MCF 10A (cell line): ENCODE data around the gene TMEM130. TPM values are rescaled to one million over a fixed set of nuclear protein-coding genes. Genes with fewer than 3 reads are reported as not detected.

Source experiments
- BruUV-seq: library from RNA; stranded (reverse); fragments of 400-500 nt; replicated peaks from 2 replicates; lab custom pipeline; 2021; lab: Mats Ljungman, UMichigan
- CTCF ChIA-PET: fragments of 300-600 bp; sonication (Branson Sonifier 250); formaldehyde crosslinking; extraction: SDS; loops from one replicate; lab custom pipeline; 2021; ENCODE audit warnings: antibody characterized with exemption, inconsistent platforms; lab: Yijun Ruan, JAX
- POLR2A ChIA-PET: fragments of 300-600, 350-650 bp; sonication (Branson Sonifier 250); formaldehyde crosslinking; extraction: SDS; loops from one replicate; lab custom pipeline; 2020; ENCODE audit warnings: antibody characterized with exemption, inconsistent platforms; lab: Yijun Ruan, JAX
- DNase-seq: peaks from one replicate; pipeline ENCODE4 v3.0.0-alpha.2; 2018; ENCODE audit not compliant: unreplicated experiment
- H3K27ac Mint-ChIP-seq: one replicate; pipeline ENCODE4 v1.8.0; 2022; ENCODE audit warnings: mild to moderate bottlenecking, low read depth, mixed read lengths; ENCODE audit not compliant: unreplicated experiment
- H3K27me3 Mint-ChIP-seq: one replicate; pipeline ENCODE4 v1.8.0; 2022; ENCODE audit warnings: mixed read lengths; ENCODE audit not compliant: insufficient read depth, unreplicated experiment
- H3K36me3 Mint-ChIP-seq: one replicate; pipeline ENCODE4 v1.8.0; 2022; ENCODE audit warnings: mild to moderate bottlenecking, moderate library complexity, mixed read lengths; ENCODE audit not compliant: insufficient read depth, unreplicated experiment
- H3K4me1 Mint-ChIP-seq: one replicate; pipeline ENCODE4 v1.8.0; 2022; ENCODE audit warnings: mixed read lengths; ENCODE audit not compliant: insufficient read depth, unreplicated experiment
- H3K4me3 Mint-ChIP-seq: one replicate; pipeline ENCODE4 v1.8.0; 2022; ENCODE audit warnings: mild to moderate bottlenecking, moderate library complexity, mixed read lengths; ENCODE audit not compliant: unreplicated experiment
- H3K9me3 Mint-ChIP-seq: one replicate; pipeline ENCODE4 v1.8.0; 2022; ENCODE audit warnings: mixed read lengths; ENCODE audit not compliant: unreplicated experiment
- intact Hi-C: fragments of 100-400 bp; cut with micrococcal nuclease; formaldehyde crosslinking; loops from 2 replicates; pipeline ENCODE4 v1.14.1; 2022
- total RNA-seq: library from RNA; stranded (reverse); gene quantifications from 2 replicates; pipeline ENCODE4 v1.2.3, GENCODE V29; 2022
- TF ChIP-seq, protein P1 (sequence below): fragments of 200-600 bp; IDR thresholded peaks from one replicate; pipeline ENCODE4 v1.8.0; 2022; ENCODE audit warnings: antibody characterized with exemption, mild to moderate bottlenecking; ENCODE audit not compliant: unreplicated experiment

Gene TMEM130
- total RNA-seq, 1 experiment from 2014 or later: not detected

- DNase-seq: no peak
- TF ChIP-seq, protein P1, sequence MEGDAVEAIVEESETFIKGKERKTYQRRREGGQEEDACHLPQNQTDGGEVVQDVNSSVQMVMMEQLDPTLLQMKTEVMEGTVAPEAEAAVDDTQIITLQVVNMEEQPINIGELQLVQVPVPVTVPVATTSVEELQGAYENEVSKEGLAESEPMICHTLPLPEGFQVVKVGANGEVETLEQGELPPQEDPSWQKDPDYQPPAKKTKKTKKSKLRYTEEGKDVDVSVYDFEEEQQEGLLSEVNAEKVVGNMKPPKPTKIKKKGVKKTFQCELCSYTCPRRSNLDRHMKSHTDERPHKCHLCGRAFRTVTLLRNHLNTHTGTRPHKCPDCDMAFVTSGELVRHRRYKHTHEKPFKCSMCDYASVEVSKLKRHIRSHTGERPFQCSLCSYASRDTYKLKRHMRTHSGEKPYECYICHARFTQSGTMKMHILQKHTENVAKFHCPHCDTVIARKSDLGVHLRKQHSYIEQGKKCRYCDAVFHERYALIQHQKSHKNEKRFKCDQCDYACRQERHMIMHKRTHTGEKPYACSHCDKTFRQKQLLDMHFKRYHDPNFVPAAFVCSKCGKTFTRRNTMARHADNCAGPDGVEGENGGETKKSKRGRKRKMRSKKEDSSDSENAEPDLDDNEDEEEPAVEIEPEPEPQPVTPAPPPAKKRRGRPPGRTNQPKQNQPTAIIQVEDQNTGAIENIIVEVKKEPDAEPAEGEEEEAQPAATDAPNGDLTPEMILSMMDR: no peak
- Mint-ChIP-seq H3K27me3 (no peaks in the 10 kb centered on the region), H3K4me3 (no peak overlapping the region), H3K27ac (no peak overlapping the region), H3K9me3 (no peaks in the 10 kb centered on the region), H3K4me1 (peaks cover 5% of the 10 kb centered on the region), H3K36me3 (no peaks in the 10 kb centered on the region)
- CTCF ChIA-PET: interaction anchor here (0.6 to 15.8 kb wide), 10 partner anchors 11 to 1714 kb away, joined by 3 to 515 read pairs (median 3); no protein-coding TSS in a partner anchor
- POLR2A ChIA-PET: no interaction called here
- BruUV-seq: no TSS peak
- intact Hi-C loops: no loop called here
These were observed 38.8 kb downstream of the TMEM130 start for GRCh38 chr7:98830972-98831548.

DNA sequence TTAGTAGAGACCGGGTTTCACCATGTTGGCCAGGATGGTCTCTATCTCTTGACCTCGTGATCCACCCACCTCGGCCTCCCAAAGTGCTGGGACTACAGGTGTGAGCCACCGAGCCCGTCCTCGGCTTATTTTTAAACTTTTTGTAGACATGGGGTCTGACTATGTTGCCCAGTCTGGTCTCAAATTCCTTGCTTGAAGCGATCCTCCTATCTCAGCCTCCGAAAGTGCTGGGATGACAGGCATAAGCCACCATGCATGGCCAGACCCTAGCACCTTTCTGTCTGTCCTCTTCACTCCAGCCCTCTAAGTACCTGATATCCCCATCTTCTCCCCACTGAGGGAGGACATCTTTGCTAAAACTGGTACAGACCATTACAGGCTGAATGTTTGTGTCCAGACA lies 41.4 kb downstream of the TMEM130 start:
- ChIA-PET CTCF (interaction anchor here (0.8 to 7.0 kb wide), 3 partner anchors 8 to 62 kb away, joined by 4 to 79 read pairs (median 10); no protein-coding TSS in a partner anchor), POLR2A (no interaction called here)
- no peaks in the 10 kb centered on the region for H3K9me3 Mint-ChIP-seq
- H3K27ac Mint-ChIP-seq: no peak overlapping the region
- peaks cover 5% of the 10 kb centered on the region for H3K4me1 Mint-ChIP-seq
- H3K36me3 Mint-ChIP-seq: no peaks in the 10 kb centered on the region
- no peak for DNase-seq
- no peak overlapping the region for H3K4me3 Mint-ChIP-seq
- intact Hi-C loops: no loop called here
- H3K27me3 Mint-ChIP-seq: no peaks in the 10 kb centered on the region
- no TSS peak for BruUV-seq
- TF ChIP-seq, protein P1: no peak

DNA sequence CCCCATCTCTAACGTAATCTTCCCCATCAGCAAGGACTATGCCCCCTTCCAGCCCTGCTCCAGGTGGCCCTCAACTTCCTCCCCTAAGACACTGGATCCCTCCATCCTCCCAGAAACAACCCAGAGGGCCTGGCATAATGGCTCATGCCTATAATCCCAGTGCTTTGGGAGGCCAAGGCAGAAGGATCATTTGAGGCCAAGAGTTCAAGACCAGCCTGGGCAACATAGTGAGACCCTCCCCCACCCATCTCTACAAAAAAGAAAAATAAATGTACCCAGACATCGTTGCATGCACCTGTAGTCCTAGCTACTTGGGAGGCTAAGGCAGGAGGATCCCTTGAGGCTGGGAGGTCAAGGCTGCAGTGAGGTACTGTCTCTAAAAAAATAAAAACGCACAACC lies 42.6 kb downstream of the TMEM130 start:
- intact Hi-C loops: no loop called here
- H3K27ac Mint-ChIP-seq: no peak overlapping the region
- no peaks in the 10 kb centered on the region for H3K9me3 Mint-ChIP-seq
- no peaks in the 10 kb centered on the region for H3K36me3 Mint-ChIP-seq
- H3K27me3 Mint-ChIP-seq: no peaks in the 10 kb centered on the region
- no TSS peak for BruUV-seq
- ChIA-PET CTCF (interaction anchor here (0.6 to 2.1 kb wide), 4 partner anchors 9 to 15 kb away, joined by 4 to 10 read pairs (median 6); no protein-coding TSS in a partner anchor), POLR2A (no interaction called here)
- no peak for DNase-seq
- H3K4me3 Mint-ChIP-seq: no peak overlapping the region
- peaks cover 5% of the 10 kb centered on the region for H3K4me1 Mint-ChIP-seq
- TF ChIP-seq, protein P1: no peak

- DNase-seq: peak; percentile 76
- Mint-ChIP-seq H3K27ac (no peak overlapping the region), H3K4me3 (no peak overlapping the region), H3K36me3 (no peaks in the 10 kb centered on the region), H3K9me3 (no peaks in the 10 kb centered on the region), H3K4me1 (peaks cover 5% of the 10 kb centered on the region), H3K27me3 (no peaks in the 10 kb centered on the region)
- CTCF ChIA-PET: interaction anchor here (0.7 to 2.1 kb wide), 3 partner anchors 10 to 16 kb away, joined by 3 to 10 read pairs (median 6); no protein-coding TSS in a partner anchor
- TF ChIP-seq, protein P1: peak; percentile 8
- no TSS peak for BruUV-seq
- intact Hi-C loops: no loop called here
- POLR2A ChIA-PET: no interaction called here
These were observed 43.0 kb downstream of the TMEM130 start for GRCh38 chr7:98826811-98827231.
